Spinal cord (tissue), 10 donors: Measurements from ENCODE around the gene MRPL44. TPM values are rescaled to one million over a fixed set of nuclear protein-coding genes. Genes with fewer than 3 reads are reported as not detected.
"Not testable (repeated sequence)": the region's sequence is repeated elsewhere in the genome, so short reads cannot be mapped to it uniquely, and the experiment has no call there.

Experiments used
- DNase-seq, 6 donors: peaks; one replicate each; pipeline versions ENCODE4 v3.0.0 to v3.0.0-alpha.2; 2013 to 2015; ENCODE audit warnings: low spot score in 6 of 6, low read depth in 4 of 6
- H3K27ac ChIP-seq: one replicate; pipeline ENCODE4 v1.5.1; 2013; ENCODE audit warnings: low read depth, low read length, control low read depth
- H3K27me3 ChIP-seq: one replicate; pipeline ENCODE4 v1.6.1; 2013; ENCODE audit warnings: low read length; ENCODE audit not compliant: control insufficient read depth, insufficient read depth
- H3K36me3 ChIP-seq: one replicate; pipeline ENCODE4 v1.6.1; 2013; ENCODE audit warnings: low read length; ENCODE audit not compliant: control insufficient read depth, insufficient read depth
- H3K4me1 ChIP-seq: one replicate; pipeline ENCODE4 v1.6.1; 2013; ENCODE audit warnings: low read length; ENCODE audit not compliant: control insufficient read depth, insufficient read depth
- H3K4me3 ChIP-seq: one replicate; pipeline ENCODE4 v1.5.1; 2013; ENCODE audit warnings: low read depth, low read length, control low read depth
- H3K9me3 ChIP-seq: one replicate; pipeline ENCODE4 v1.6.1; 2013; ENCODE audit warnings: low read length; ENCODE audit not compliant: control insufficient read depth, insufficient read depth
- WGBS: methylation state at CpG from one replicate; pipeline ENCODE4 v1.1.5; 2013; ENCODE audit warnings: missing lambda C conversion rate; ENCODE audit not compliant: insufficient coverage; 5-methylcytosine and 5-hydroxymethylcytosine counted together
- polyA plus RNA-seq, 2 donors: library from polyadenylated mRNA; unstranded; fragments of 120-200 nt; gene quantifications; one replicate each; pipeline ENCODE4 v1.2.1, GENCODE V29; 2013; ENCODE audit not compliant: insufficient read length in 2 of 2
- total RNA-seq, 2 donors: library from RNA; depleted of rRNA in 1 of 2; stranded (reverse); fragments of 120-200 nt in 1 of 2; fragments of >200 nt in 1 of 2; gene quantifications; one replicate each; pipeline versions ENCODE4 v1.2.3 to v1.2.4, GENCODE V29; 2013 to 2014
- donor health status: healthy.

The MRPL44 gene
- total and polyA plus RNA-seq, 4 donors: 34.4 to 51.7 (median 40.3) TPM

- no peaks in the 10 kb centered on the region for H3K36me3 ChIP-seq
- no peak for DNase-seq
- no peaks in the 10 kb centered on the region for H3K27me3 ChIP-seq
- no peaks in the 10 kb centered on the region for H3K9me3 ChIP-seq
- no peak overlapping the region for H3K4me3 ChIP-seq
- H3K27ac ChIP-seq: no peak overlapping the region
- H3K4me1 ChIP-seq: peaks cover 9% of the 10 kb centered on the region
Measured at GRCh38 chr2:223935459-223936125, 21.7 kb upstream of the MRPL44 start.

GRCh38 chr2:223936862-223937326 is 20.4 kb upstream of the MRPL44 start:
- no peak overlapping the region for H3K27ac ChIP-seq
- H3K4me1 ChIP-seq: peaks cover 7% of the 10 kb centered on the region
- H3K27me3 ChIP-seq: no peaks in the 10 kb centered on the region
- WGBS: no CpG with 5 or more reads among the region's 5 CpGs
- H3K4me3 ChIP-seq: no peak overlapping the region
- DNase-seq: no peak
- H3K9me3 ChIP-seq: no peaks in the 10 kb centered on the region
- no peaks in the 10 kb centered on the region for H3K36me3 ChIP-seq

- DNase-seq: no peak
- WGBS: no CpG with 5 or more reads among the region's 1 CpG
Measured at GRCh38 chr2:223937535-223937934, 19.7 kb upstream of the MRPL44 start.

GRCh38 chr2:223939438-223939837 is 17.8 kb upstream of the MRPL44 start:
- no CpG with 5 or more reads among the region's 2 CpGs for WGBS
- H3K4me3 ChIP-seq, H3K27ac ChIP-seq, H3K36me3 ChIP-seq, H3K9me3 ChIP-seq, H3K27me3 ChIP-seq, DNase-seq: not testable (repeated sequence)
- H3K4me1 ChIP-seq: peaks cover 11% of the 10 kb centered on the region

More at GRCh38 chr2:223937535-223937934, 19.7 kb upstream of the MRPL44 start:
- no peak overlapping the region for H3K4me3 ChIP-seq
- H3K27me3 ChIP-seq: no peaks in the 10 kb centered on the region
- no peaks in the 10 kb centered on the region for H3K9me3 ChIP-seq
- H3K36me3 ChIP-seq: no peaks in the 10 kb centered on the region
- H3K4me1 ChIP-seq: peaks cover 7% of the 10 kb centered on the region
- no peak overlapping the region for H3K27ac ChIP-seq

- Histone ChIP-seq H3K27ac (no peak overlapping the region), H3K9me3 (no peaks in the 10 kb centered on the region), H3K36me3 (no peaks in the 10 kb centered on the region), H3K4me3 (no peak overlapping the region), H3K27me3 (no peaks in the 10 kb centered on the region), H3K4me1 (peaks cover 11% of the 10 kb centered on the region)
- DNase-seq: no peak
- WGBS: 94% methylated on average over 6 of the region's 12 CpGs
Measured at GRCh38 chr2:223941579-223942277, 15.5 kb upstream of the MRPL44 start.

GRCh38 chr2:223943135-223943534 is 14.1 kb upstream of the MRPL44 start:
- Histone ChIP-seq H3K27ac (no peak overlapping the region), H3K27me3 (no peaks in the 10 kb centered on the region), H3K4me3 (no peak overlapping the region), H3K4me1 (peaks cover 11% of the 10 kb centered on the region), H3K36me3 (no peaks in the 10 kb centered on the region), H3K9me3 (no peaks in the 10 kb centered on the region)
- WGBS: 100% methylated on average over 1 of the region's 1 CpG
- no peak for DNase-seq

- WGBS: 51% methylated on average over 3 of the region's 7 CpGs
- H3K27me3 ChIP-seq: no peaks in the 10 kb centered on the region
- peaks cover 11% of the 10 kb centered on the region for H3K4me1 ChIP-seq
- H3K4me3 ChIP-seq: peak overlapping the region; percentile 89
- no peaks in the 10 kb centered on the region for H3K36me3 ChIP-seq
- peak overlapping the region; percentile 22 for H3K27ac ChIP-seq
- peak in 1 of 6 donors; percentile 39 for DNase-seq
- H3K9me3 ChIP-seq: no peaks in the 10 kb centered on the region
Measured at GRCh38 chr2:223943561-223944008, 13.7 kb upstream of the MRPL44 start.

- peak in 2 of 6 donors; percentile 58 to 61 for DNase-seq
- peak overlapping the region; percentile 89 for H3K4me3 ChIP-seq
- no peaks in the 10 kb centered on the region for H3K9me3 ChIP-seq
- no peaks in the 10 kb centered on the region for H3K27me3 ChIP-seq
- under 1% methylated on average over 46 of the region's 46 CpGs for WGBS
- no peaks in the 10 kb centered on the region for H3K36me3 ChIP-seq
- peaks cover 11% of the 10 kb centered on the region for H3K4me1 ChIP-seq
- peak overlapping the region; percentile 81 for H3K27ac ChIP-seq
Measured at GRCh38 chr2:223944166-223944702, 13.0 kb upstream of the MRPL44 start.

- Histone ChIP-seq H3K9me3 (no peaks in the 10 kb centered on the region), H3K4me3 (peak within 1 kb of the TSS; percentile 89), H3K4me1 (peaks cover 11% of the 10 kb centered on the region), H3K27me3 (no peaks in the 10 kb centered on the region), H3K27ac (peak within 1 kb of the TSS; percentile 81), H3K36me3 (no peaks in the 10 kb centered on the region)
- DNase-seq: peak in 5 of 6 donors; percentile 74 to 96 (median 84)
- WGBS: under 1% methylated on average over 86 of the region's 87 CpGs
Measured at GRCh38 chr2:223944703-223945531, 12.3 kb upstream of the MRPL44 start, which contains the start of gene WDFY1. WDFY1 (minus strand) TSS chr2:223945335; CDS start chr2:223945284, 51 bp downstream.
